ENCODE data around the gene SH2D3C. TPM values are rescaled to one million over a fixed set of nuclear protein-coding genes. Genes with fewer than 3 reads are reported as not detected.
A peak's percentile ranks its signal among the peaks of the same experiment; 100 is the strongest.
"Not testable (repeated sequence)": the region's sequence is repeated elsewhere in the genome, so short reads cannot be mapped to it uniquely, and the experiment has no call there.

SH2D3C gene
- total RNA-seq, 1 donor from 2014 or later = 1.9 TPM

DNA sequence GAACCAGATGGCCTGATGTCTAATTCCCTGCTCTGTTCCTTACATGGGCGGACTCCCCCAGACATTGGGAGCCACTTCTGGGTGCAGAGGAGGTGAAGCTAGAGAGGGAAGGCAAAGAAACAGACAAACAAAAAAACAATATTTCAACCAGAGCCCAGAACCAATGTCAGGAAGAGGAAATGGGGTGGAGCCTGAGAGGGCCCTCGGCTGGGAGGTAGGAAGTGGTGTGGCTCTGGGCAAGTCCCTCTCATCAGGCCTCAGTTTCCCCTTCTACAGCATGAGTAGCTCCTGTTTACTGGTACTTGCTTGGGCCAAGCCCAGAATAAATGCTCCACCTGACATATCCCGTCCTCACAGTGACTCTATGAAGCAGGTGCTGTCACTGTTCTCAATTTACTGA lies 11.1 kb downstream of the SH2D3C start:
- ATAC-seq = no peak

DNA sequence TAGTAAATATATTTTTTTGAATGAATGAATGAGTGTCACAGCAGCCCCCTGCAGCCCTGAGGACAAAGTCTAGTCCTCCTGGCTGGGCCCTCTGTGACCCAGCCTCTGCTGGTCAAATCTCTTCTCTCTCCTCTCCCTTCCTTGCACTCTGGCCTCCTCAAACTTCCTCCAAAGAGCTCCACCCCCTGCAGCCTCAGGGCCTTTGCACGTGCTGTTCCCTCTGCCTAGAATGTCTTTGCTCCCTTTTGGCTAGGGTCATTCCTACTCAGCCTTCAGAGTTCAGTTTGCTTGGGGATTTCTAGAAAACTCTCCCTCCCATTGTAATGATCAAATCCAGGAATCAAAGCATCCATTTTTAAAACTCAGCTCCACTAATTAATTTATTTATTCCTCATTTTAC lies 13.0 kb downstream of the SH2D3C start:
- no peak for ATAC-seq

GRCh38 chr9:127763918-127764384 lies 14.5 kb downstream of the SH2D3C start:
- peak; percentile 44 for ATAC-seq

GRCh38 chr9:127762111-127762676 lies 16.3 kb downstream of the SH2D3C start:
- ATAC-seq = peak; percentile 35

DNA sequence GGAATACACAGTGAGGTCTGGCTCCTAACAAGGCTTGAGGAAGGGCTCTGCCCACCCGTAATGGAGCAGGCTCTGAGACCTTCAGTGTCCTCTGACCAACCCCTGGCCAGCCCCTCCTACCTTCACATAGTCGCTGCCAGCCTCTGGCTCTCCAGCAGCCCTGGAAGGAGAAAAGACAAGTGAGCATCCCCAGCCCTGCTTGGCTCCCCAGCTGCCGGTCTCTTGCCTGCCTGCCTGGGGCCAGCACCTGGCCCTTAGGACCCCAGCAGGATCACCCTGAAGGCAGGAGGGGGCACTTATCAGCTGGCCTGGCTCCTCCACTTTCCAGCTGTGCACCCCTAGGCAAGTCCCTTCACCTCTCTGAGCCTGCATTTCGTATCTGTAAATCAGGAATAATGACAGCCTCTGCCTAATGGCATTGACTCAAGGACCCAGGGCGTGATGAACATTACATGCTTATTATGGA lies 16.9 kb downstream of the SH2D3C start:
- peak; percentile 5 for ATAC-seq

DNA sequence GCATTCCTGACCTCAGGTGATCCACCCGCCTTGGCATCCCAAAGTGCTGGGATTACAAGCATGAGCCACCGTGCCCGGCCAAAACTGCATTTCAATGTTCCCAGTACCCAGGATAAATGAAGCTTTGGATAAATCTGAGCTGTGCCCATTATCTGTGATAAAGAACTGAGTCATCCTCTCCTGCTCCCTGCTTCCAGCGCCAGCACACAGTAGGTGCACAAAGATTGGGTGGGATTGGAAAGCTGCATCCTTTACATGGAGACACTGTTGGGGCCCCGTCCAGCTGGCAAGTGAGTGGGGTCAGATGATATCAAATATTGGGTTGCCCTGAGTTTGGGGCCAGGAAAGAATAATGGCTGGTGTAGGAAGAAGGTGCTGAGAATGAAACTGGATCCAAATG lies 17.4 kb downstream of the SH2D3C start:
- no peak for ATAC-seq

DNA sequence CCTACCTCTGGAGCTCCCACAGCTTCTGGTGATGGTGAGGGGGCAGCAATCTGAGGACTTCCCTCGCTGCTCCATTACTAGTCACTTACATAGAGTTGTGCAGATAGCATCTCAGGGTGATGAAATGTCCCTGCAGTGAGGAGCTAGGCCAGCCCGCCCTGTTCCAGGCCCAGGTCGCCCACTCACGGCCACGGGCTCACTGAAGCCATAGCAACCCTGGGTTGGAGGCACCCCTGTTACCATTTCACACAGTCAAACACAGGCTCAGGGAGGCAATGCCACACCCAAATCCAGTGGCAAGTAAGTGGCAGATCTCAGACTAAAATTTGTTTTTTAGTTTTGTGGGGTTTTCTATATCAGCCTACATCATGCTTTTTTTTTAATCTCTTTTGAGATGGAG lies 19.6 kb downstream of the SH2D3C start:
- ATAC-seq = no peak

DNA sequence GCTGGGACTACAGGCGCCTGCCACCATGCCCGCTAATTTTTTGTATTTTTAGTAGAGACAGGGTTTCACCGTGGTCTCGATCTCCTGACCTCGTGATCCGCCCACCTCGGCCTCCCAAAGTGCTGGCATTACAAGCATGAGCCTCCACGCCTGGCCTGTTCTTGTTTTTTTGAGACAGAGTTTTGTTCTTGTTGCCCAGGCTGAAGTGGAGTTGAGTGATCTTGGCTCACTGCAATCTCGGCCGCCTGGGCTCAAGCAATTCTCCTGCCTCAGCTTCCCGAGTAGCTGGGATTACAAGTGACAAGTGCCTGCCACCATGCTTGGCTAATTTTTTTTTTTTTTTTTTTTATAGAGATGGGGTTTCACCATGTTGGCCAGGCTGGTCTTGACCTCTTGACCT lies 21.7 kb downstream of the SH2D3C start:
- ATAC-seq = not testable (repeated sequence)

DNA sequence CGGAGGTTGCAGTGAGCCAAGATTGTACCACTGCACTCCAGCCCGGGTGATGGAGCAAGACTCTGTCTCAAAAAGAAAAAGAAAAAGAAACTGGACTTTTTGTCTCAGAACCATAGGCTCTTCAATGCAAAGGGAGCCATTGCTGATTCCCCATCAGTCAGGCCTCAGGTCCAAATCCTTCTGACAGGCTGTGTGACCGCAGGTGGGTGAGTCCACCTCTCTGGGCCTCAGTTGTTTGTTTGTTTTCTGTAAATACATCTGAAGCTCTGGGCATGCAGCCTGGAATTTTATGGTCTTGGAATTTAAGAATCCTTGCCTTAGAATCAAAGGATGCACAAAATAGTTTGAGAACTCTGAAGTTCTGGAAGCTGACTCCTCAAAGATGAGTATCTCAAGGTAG lies 22.2 kb downstream of the SH2D3C start:
- no peak for ATAC-seq

DNA sequence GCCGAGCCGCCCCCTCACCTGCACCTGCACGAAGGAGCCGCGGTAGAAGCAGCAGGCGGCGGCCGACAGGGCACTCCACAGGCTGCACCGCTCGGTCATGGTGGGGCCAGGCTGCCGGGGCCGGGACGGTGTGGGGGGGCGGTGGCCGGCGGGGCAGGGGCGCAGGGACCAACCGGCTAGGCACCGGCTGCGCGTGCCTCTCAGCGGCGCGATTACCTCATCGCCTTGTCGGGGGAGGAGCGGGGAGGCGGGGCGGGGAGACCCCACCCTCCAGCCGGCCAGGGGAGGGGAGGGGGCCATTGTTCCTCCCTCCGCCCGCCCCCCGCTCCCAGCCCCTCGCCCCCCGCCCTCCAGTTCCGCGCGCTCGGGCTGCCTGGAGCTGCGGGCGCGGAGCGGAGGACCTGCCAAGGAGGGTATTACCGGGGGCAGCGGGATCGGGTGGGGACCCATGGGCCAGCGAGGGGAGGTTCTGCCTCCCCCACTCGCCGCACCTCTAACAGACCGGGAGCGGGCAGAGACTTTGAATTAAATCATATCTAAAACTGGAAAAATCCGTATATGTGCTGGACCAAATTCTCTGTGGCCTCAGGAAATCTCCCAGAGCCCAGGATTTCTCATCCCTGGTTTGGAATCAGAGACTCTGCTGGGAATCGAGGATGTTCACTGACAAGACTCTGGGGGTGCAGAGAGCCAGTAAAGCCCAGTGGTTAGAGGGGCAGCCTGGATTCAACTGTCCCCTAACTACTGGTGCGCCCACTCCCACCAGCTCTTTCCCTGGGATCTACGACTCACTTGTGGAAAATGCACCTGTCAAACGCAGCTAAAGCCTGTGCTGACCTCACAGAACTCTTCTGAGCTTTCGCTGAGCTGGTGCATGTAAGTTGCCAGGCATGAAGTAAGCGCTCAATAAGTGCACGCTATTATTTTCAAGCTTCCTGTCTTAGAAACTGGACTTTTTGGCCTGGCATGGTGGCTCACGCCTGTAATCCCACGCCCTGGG lies 23.1 kb downstream of the SH2D3C start:
- peak; percentile 6 for ATAC-seq

GRCh38 chr9:127754099-127755060 lies 24.1 kb downstream of the SH2D3C start:
- ATAC-seq = peak; percentile 25

DNA sequence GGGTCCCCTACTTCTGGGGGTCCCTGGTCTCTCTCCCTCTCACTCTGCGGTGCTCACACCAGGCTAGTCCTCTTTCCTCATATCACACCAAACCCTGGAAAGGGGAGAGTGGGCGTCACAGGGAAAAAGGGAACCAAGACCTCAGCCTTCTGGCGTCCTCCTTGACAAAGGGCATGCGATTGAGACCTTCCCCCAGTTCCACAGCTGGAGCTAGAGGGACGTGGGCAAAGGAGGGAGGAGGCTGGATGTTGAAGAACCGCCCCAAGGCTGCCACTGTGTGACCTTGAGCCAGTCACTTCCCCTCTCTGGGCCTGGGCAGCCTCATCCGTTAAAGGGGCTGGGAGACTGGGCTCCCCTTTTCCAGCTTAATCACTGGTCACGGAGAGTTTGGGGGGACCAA lies 24.8 kb downstream of the SH2D3C start:
- ATAC-seq = no peak

- no peak for ATAC-seq
These were observed 25.3 kb downstream of the SH2D3C start for GRCh38 chr9:127753148-127753547.

- ATAC-seq = peak; percentile 42
These were observed 27.0 kb downstream of the SH2D3C start for GRCh38 chr9:127751269-127752054.

DNA sequence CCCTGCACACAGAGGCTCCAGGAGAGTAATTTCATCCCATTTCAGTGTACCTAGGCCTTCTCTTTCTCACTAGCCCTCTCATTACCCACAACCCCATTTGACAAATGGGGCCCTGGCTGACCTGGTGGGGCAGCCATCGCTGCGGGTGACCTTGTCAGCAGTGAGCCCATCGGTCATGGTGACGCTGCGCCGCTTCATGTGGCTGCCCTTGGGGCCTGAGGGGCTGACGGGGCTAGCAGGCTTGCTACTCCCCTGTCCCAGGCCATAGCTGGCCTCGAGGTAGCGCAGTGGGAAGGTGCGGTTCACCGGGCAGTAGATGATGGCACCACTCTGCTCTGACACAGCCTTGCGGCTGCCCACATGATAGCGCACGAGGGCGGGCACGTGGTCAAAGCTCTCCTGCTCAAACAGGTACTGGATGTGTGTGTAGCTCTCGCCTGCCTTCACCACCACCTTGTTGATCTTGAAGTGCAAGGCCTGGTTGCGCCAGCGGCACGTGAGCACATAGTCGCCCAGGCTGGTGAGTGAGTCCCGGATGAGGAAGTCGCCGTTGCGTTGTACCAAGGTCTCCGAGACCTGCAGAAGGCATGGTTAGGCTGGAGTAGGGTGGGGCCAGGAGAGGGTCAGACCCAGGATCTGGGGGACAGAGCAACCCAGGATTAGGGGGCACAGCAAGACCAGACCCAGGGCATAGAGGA lies 29.2 kb downstream of the SH2D3C start:
- ATAC-seq = no peak

DNA sequence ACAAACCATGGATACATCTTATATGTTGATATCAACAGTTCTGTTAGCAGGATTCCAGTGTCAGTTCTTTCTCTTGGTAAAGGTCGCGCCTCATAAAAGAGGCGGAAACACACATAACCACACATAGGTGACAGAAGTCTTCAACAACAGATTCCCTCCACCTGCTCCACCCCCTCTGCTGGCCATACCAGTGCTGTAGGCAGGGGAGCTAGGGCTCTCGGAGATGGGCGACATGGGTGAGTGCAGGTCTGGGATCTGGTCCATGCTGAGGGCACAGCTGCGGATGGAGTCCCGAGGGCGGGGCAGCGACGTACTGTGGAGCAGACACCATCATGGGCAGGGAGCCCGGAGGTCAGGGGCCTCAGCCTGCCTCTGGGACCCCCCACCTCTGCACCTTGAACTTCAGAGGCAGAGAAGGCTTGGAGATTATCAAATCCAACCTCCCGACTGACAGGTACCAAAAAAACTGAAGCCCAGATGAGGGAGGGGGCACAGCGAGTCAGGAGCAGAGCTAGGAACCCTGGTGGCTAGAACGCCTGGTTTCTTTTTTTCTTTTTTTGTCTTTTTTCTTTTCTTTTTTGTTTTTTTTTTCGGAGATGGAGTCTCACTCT lies 31.4 kb downstream of the SH2D3C start:
- no peak for ATAC-seq

GRCh38 chr9:127744398-127745110 lies 33.9 kb downstream of the SH2D3C start:
- no peak for ATAC-seq

DNA sequence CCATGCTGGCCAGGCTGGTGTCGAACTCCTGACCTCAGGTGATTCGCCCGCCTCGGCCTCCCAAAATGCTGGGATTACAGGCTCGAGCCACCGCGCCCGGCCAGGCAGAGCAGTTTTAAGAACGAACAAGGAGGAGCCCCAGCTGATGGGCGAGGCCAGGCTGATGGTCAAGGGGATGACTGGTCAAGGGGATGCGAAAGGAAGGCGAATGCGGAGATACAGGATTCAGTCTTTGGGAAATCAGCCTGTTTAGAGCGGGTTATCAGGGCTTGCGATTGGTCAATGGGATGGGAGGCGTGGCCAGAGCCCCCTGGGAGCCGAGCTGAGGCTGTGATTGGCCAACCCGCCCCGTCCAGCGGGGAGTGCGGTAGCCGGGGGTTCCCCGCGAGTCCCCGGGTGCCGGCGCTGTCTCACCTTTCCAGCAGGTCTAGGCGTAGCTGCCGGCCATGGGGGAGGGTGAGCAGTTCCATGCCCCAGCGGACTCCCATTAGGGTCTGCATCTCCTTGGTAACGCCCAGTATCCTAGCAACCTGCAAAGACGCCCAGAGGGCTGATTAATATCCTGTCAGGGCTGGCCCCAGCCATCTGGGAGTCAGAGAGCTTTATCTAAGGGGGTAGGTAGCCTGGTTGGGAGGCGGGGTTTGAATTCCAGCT lies 35.9 kb downstream of the SH2D3C start:
- no peak for ATAC-seq

DNA sequence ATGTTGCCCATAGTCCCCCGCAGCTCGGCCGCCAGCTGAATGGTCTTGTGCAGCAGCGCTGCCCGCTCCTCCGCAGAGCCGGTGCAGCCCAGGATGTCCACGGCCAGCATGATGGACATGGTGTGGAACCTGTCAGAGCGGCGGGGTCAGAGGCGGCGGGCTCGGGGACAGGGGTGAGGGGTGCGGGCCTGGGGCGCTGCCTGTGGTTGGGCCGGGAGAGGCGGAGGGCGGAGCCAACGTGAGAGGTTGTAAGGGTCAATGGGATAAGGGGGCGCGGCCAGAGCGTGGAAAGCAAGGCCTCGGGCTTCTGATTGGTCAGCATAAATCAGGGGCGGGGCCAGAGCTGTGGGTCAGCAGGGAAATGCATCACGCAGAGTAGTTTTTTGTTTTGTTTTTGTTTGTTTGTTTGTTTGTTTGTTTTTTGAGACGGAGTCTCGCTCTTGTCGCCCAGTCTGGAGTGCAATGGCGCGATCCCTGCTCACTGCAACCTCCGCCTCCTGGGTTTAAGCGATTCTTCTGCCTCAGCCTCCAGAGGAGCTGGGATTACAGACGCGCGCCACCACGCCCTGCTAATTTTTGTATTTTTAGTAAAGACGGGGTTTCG lies 36.5 kb downstream of the SH2D3C start:
- peak; percentile 5 for ATAC-seq
